Neural cell (in vitro differentiated cells): ENCODE measurements around the gene TMEM207. TPM values are rescaled to one million over a fixed set of nuclear protein-coding genes. Genes with fewer than 3 reads are reported as not detected.

ENCODE experiments used
- H2AFZ ChIP-seq: fragments of 200-600, 300-800 bp; sonication (generic), shearing (Covaris generic); 2 replicates; pipeline ENCODE4 v1.6.0; 2014; ENCODE audit warnings: low read depth, mild to moderate bottlenecking, antibody characterized with exemption, low read length, moderate library complexity
- H3F3A ChIP-seq: fragments of 200-600 bp; shearing (Covaris generic); 2 replicates; pipeline ENCODE4 v1.6.1; 2016; ENCODE audit warnings: mild to moderate bottlenecking, moderate library complexity, mixed read lengths, antibody characterized with exemption, low read length; ENCODE audit not compliant: insufficient read depth, poor library complexity, severe bottlenecking
- H3K27ac ChIP-seq: fragments of 200-600, 300-800 bp; sonication (generic), shearing (Covaris generic); 2 replicates; pipeline ENCODE4 v1.5.1; 2014; ENCODE audit warnings: mild to moderate bottlenecking, low read length, moderate library complexity
- H3K27me3 ChIP-seq: fragments of 300-800, 200-600 bp; sonication (generic), shearing (Covaris generic); 2 replicates; pipeline ENCODE4 v1.6.0; 2014; ENCODE audit warnings: mild to moderate bottlenecking, low read depth, low read length, moderate library complexity; ENCODE audit not compliant: insufficient read depth
- H3K36me3 ChIP-seq: fragments of 300-800, 200-600 bp; sonication (generic), shearing (Covaris generic); 2 replicates; pipeline ENCODE4 v1.5.1; 2014; ENCODE audit warnings: mild to moderate bottlenecking, antibody characterized with exemption, low read length, moderate library complexity; ENCODE audit not compliant: insufficient read depth
- H3K4me2 ChIP-seq: fragments of 300-800, 200-600 bp; sonication (generic), shearing (Covaris generic); 2 replicates; pipeline ENCODE4 v1.6.0; 2014; ENCODE audit warnings: mild to moderate bottlenecking, low read length
- H3K4me3 ChIP-seq: fragments of 300-800, 200-600 bp; sonication (generic), shearing (Covaris generic); 2 replicates; pipeline ENCODE4 v1.5.1; 2014; ENCODE audit warnings: mild to moderate bottlenecking, low read length, moderate library complexity
- H3K79me2 ChIP-seq: fragments of 200-600 bp; shearing (Covaris generic); replicated peaks from 2 replicates; pipeline ENCODE4 v1.6.0; 2014; ENCODE audit warnings: mild to moderate bottlenecking, low read length, moderate library complexity; ENCODE audit not compliant: insufficient read depth
- H3K9ac ChIP-seq: fragments of 300-800, 200-600 bp; sonication (generic), shearing (Covaris generic); 2 replicates; pipeline ENCODE4 v1.6.1; 2016; ENCODE audit warnings: mild to moderate bottlenecking, low read length, mixed read lengths
- H3K9me2 ChIP-seq: fragments of 200-600 bp; shearing (Covaris generic); 2 replicates; pipeline ENCODE4 v1.6.1; 2016; ENCODE audit warnings: mild to moderate bottlenecking, low read length, mixed read lengths; ENCODE audit not compliant: insufficient read depth
- H3K9me3 ChIP-seq: fragments of 200-600, 300-800 bp; sonication (generic), shearing (Covaris generic); 2 replicates; pipeline ENCODE4 v1.6.1; 2016; ENCODE audit warnings: mild to moderate bottlenecking, mixed run types, low read length, moderate library complexity, mixed read lengths
- H4K20me1 ChIP-seq: fragments of 200-600 bp; shearing (Covaris generic); 2 replicates; pipeline ENCODE4 v1.6.1; 2016; ENCODE audit warnings: mild to moderate bottlenecking, mixed run types; ENCODE audit not compliant: insufficient read depth
- CTCF ChIP-seq: fragments of 450-650 bp; IDR thresholded peaks from 2 replicates; pipeline ENCODE4 v1.5.1; 2014; ENCODE audit warnings: antibody characterized with exemption, mild to moderate bottlenecking, moderate library complexity; ENCODE audit not compliant: poor library complexity, severe bottlenecking
- EP300 ChIP-seq: fragments of 450-650 bp; conservative IDR thresholded peaks from 2 replicates; pipeline ENCODE4 v1.6.1; 2014; ENCODE audit warnings: antibody characterized with exemption, mild to moderate bottlenecking, moderate library complexity; ENCODE audit not compliant: poor library complexity, severe bottlenecking
- EZH2 ChIP-seq: fragments of 200-600, 300-800 bp; shearing (Covaris generic), sonication (generic); IDR thresholded peaks from 2 replicates; pipeline ENCODE4 v1.6.1; 2014; ENCODE audit warnings: antibody characterized with exemption, low read length, borderline replicate concordance, mild to moderate bottlenecking; ENCODE audit not compliant: insufficient read depth, poor library complexity, severe bottlenecking
- MXI1 ChIP-seq: fragments of 450-650 bp; conservative IDR thresholded peaks from 2 replicates; pipeline ENCODE4 v1.6.1; 2014; ENCODE audit warnings: antibody characterized with exemption, mild to moderate bottlenecking; ENCODE audit not compliant: poor library complexity, severe bottlenecking
- POLR2AphosphoS5 ChIP-seq: IDR thresholded peaks from 2 replicates; pipeline ENCODE4 v1.6.1; 2012
- RAD21 ChIP-seq: fragments of 450-650 bp; conservative IDR thresholded peaks from 2 replicates; pipeline ENCODE4 v1.6.1; 2014; ENCODE audit warnings: antibody characterized with exemption, mild to moderate bottlenecking, moderate library complexity
- REST ChIP-seq: IDR thresholded peaks from 2 replicates; pipeline ENCODE4 v1.6.1; 2012; ENCODE audit warnings: borderline replicate concordance
- SMC3 ChIP-seq: fragments of 450-650 bp; conservative IDR thresholded peaks from 2 replicates; pipeline ENCODE4 v1.6.1; 2014; ENCODE audit warnings: antibody characterized with exemption, mild to moderate bottlenecking, moderate library complexity; ENCODE audit not compliant: poor library complexity
- TAF1 ChIP-seq: IDR thresholded peaks from 2 replicates; pipeline ENCODE4 v1.6.1; 2012; ENCODE audit warnings: low read depth
- polyA plus RNA-seq: library from polyadenylated mRNA; depleted of rRNA; stranded (reverse); fragments of >200 nt; gene quantifications from 2 replicates; pipeline ENCODE4 v1.2.3, GENCODE V29; 2014

The TMEM207 gene
- polyA plus RNA-seq, 1 donor from 2014 or later = 0.27 TPM

- Histone ChIP-seq H3K9me3 (no peaks in the 10 kb centered on the region), H3K27me3 (no peaks in the 10 kb centered on the region), H3K4me3 (no peak overlapping the region), H3K36me3 (no peaks in the 10 kb centered on the region), H3K9me2 (no peaks in the 10 kb centered on the region), H3F3A (no peaks in the 10 kb centered on the region), H3K79me2 (no peaks in the 10 kb centered on the region), H3K4me2 (no peak overlapping the region), H4K20me1 (no peaks in the 10 kb centered on the region), H2AFZ (no peak overlapping the region), H3K9ac (no peak overlapping the region), H3K27ac (no peak overlapping the region)
- TF ChIP-seq SMC3 = no peak
- no peak for TF ChIP-seq RAD21
- TF ChIP-seq MXI1 = no peak
- no peak for TF ChIP-seq REST
- no peak for TF ChIP-seq TAF1
- TF ChIP-seq POLR2AphosphoS5 = no peak
- no peak for TF ChIP-seq EZH2
- no peak for TF ChIP-seq EP300
- no peak for TF ChIP-seq CTCF
Observed at GRCh38 chr3:190388703-190389102, 61.0 kb downstream of the TMEM207 start.

GRCh38 chr3:190387578-190388213 lies 62.0 kb downstream of the TMEM207 start, which contains the start of gene CLDN16:
Gene CLDN16, plus strand, starts transcription at chr3:190388163. Its CDS starts 167 bp downstream, at chr3:190388330.
- Histone ChIP-seq H3K9me3 (no peaks in the 10 kb centered on the region), H3K79me2 (no peaks in the 10 kb centered on the region), H4K20me1 (no peaks in the 10 kb centered on the region), H3K4me3 (no peak within 1 kb of the TSS), H3K4me2 (no peak within 1 kb of the TSS), H2AFZ (no peak within 1 kb of the TSS), H3K9me2 (no peaks in the 10 kb centered on the region), H3K27me3 (no peaks in the 10 kb centered on the region), H3K27ac (no peak within 1 kb of the TSS), H3K9ac (no peak within 1 kb of the TSS), H3F3A (no peaks in the 10 kb centered on the region), H3K36me3 (no peaks in the 10 kb centered on the region)
- TF ChIP-seq RAD21 (no peak), EZH2 (no peak), EP300 (no peak), MXI1 (no peak), REST (no peak), CTCF (no peak), POLR2AphosphoS5 (no peak), SMC3 (no peak), TAF1 (no peak)
